Vagina (tissue), 2 donors: ENCODE measurements around the gene RNF187.

Source experiments
- CTCF ChIP-seq, 3 experiments: fragments of 450-650 bp in 2 of 3; fragments of 200-600 bp in 1 of 3; sonication (generic) in 1 of 3; IDR thresholded peaks; one replicate each; pipeline ENCODE4 v1.5.1; 2017 to 2019; ENCODE audit warnings: antibody characterized with exemption in 3 of 3, mild to moderate bottlenecking in 2 of 3, moderate library complexity in 2 of 3
- POLR2A ChIP-seq, 2 donors: fragments of 450-650 bp; IDR thresholded peaks; one replicate each; pipeline ENCODE4 v1.6.1; 2017; ENCODE audit warnings: antibody characterized with exemption in 2 of 2, mild to moderate bottlenecking in 2 of 2, moderate library complexity in 2 of 2
- POLR2AphosphoS5 ChIP-seq, 2 donors: sonication (generic); formaldehyde crosslinking; IDR thresholded peaks; one replicate each; pipeline ENCODE4 v1.9.0; 2017; ENCODE audit warnings: antibody characterized with exemption in 2 of 2, mild to moderate bottlenecking in 2 of 2, low read depth in 1 of 2; ENCODE audit not compliant: insufficient read depth in 1 of 2

GRCh38 chr1:228488818-228489674 lies 1.9 kb downstream of the RNF187 start:
- TF ChIP-seq POLR2AphosphoS5 (IDR thresholded peaks at IDR 0.05; ENCODE audit: insufficient read depth in 1 of 2, low read depth in 1 of 2): no peak
- TF ChIP-seq CTCF (IDR thresholded peaks at IDR 0.05): no peak
- TF ChIP-seq POLR2A (IDR thresholded peaks at IDR 0.05): no peak
